Astrocyte of the spinal cord (primary cell): ENCODE measurements around the gene RIMS3.

ENCODE experiments used
- DNase-seq: peaks from one replicate; pipeline ENCODE4 v3.0.0; 2011; ENCODE audit warnings: low read depth, low spot score
- H3K4me3 ChIP-seq: 2 replicates; pipeline ENCODE4 v1.5.1; 2011; ENCODE audit warnings: low read depth, mild to moderate bottlenecking, low read length, moderate library complexity
- in situ Hi-C: cut with HindIII; loops from 2 replicates; pipeline ENCODE4 v1.10.0; 2017; ENCODE audit warnings: low sequenced_read_pairs
- TF ChIP-seq, protein P1 (sequence below): IDR thresholded peaks from 2 replicates; pipeline ENCODE4 v1.5.1; 2012; ENCODE audit warnings: low read depth, mild to moderate bottlenecking, low read length, inconsistent platforms

RIMS3 gene

DNA sequence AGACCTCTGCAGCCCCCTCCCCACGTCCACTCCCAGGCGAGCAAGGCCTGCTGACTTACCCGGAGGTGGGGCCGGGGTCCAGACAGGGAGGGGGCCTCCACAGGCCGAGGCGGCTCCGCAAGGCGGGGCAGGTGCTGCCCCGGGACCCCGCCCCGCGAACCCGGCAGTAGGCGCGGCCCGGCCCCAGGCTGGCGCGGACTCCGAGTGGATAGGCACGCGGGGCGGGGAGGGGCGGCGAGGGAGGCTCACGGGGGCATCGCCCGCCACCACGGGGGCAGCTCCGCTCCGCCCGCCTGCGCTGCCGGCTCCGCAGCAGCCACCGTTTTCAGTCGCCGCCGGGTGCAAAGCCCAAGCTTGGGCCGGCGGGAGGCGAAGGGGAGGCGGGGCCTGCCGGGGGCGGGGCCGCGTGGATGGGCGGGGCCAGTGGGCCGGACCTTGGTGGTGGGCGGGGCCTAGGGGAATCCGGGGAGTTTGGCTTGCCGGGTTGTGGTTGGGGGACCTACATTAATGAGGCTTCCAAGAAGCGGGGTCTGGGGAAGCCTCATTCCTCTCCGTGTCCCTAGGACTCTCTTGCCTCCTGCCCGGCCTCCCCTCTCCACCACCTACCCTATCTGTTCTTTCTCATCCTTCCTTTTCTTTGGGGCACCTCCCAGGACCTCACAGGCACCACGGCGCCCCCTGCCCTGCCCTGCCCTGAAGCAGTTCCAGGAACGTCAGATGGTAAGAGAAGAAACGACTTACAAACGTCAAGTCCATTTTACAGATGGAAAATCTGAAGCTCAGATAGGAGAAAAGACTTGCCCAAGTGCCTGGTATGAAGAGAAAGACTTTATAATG, at the start of gene RIMS3:
Gene RIMS3 (minus strand): TSS at position 348 of the 837 bp plus-strand sequence. CDS start 23,757 bp downstream, outside the sequence.
- in situ Hi-C loops: no loop called here
- TF ChIP-seq, protein P1, sequence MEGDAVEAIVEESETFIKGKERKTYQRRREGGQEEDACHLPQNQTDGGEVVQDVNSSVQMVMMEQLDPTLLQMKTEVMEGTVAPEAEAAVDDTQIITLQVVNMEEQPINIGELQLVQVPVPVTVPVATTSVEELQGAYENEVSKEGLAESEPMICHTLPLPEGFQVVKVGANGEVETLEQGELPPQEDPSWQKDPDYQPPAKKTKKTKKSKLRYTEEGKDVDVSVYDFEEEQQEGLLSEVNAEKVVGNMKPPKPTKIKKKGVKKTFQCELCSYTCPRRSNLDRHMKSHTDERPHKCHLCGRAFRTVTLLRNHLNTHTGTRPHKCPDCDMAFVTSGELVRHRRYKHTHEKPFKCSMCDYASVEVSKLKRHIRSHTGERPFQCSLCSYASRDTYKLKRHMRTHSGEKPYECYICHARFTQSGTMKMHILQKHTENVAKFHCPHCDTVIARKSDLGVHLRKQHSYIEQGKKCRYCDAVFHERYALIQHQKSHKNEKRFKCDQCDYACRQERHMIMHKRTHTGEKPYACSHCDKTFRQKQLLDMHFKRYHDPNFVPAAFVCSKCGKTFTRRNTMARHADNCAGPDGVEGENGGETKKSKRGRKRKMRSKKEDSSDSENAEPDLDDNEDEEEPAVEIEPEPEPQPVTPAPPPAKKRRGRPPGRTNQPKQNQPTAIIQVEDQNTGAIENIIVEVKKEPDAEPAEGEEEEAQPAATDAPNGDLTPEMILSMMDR: no peak
- peak within 1 kb of the TSS; percentile 34 for H3K4me3 ChIP-seq
- DNase-seq: peak; percentile 28

DNA sequence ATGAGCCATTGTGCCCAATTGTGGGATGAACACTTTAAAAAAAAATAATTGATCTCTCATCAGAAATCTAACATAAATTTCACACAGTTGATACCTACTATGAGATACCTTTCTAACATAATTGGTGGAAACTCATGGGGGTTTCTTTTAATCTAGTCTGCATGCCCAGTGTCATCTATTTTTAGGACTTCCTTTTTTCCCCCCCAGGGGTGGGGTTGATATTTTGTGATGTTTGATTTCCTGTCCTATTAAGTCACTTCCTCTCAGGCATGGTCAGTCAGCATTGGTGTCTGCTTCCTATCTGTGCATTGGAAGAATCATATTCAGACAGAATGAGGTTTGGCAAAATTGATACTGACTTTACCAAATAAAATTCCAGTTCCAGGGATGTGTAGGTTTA, 47.5 kb upstream of the RIMS3 start:
- TF ChIP-seq, protein P1: no peak
- no peak for DNase-seq
- in situ Hi-C loops: no loop called here
- H3K4me3 ChIP-seq: no peak overlapping the region

DNA sequence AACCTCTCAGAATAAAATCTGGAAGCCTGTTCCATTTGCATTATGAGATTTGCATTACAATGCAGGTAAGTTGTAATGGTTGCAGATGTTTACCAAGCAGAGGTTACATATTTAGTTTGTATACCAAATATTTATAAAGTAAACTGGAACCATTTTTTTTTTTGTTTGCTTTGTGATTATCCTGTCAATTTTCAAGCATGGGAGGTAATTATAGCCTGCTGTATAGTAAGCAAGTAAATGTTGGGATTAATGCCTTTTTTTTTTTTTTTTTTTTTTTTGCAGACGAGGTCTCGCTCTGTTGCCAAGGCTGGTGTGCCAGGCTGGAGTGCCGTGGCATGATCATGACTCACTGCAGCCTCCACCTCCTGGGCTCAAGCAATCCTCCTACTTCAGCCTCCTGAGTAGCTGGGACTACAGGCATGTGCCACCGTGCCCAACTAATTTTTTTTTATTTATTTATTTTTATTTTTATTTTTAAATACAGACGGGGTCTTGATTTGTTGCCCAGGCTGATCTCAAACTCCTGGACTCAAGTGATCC, 47.0 kb upstream of the RIMS3 start:
- TF ChIP-seq, protein P1: no peak
- in situ Hi-C loops: no loop called here
- no peak for DNase-seq
- H3K4me3 ChIP-seq: no peak overlapping the region

DNA sequence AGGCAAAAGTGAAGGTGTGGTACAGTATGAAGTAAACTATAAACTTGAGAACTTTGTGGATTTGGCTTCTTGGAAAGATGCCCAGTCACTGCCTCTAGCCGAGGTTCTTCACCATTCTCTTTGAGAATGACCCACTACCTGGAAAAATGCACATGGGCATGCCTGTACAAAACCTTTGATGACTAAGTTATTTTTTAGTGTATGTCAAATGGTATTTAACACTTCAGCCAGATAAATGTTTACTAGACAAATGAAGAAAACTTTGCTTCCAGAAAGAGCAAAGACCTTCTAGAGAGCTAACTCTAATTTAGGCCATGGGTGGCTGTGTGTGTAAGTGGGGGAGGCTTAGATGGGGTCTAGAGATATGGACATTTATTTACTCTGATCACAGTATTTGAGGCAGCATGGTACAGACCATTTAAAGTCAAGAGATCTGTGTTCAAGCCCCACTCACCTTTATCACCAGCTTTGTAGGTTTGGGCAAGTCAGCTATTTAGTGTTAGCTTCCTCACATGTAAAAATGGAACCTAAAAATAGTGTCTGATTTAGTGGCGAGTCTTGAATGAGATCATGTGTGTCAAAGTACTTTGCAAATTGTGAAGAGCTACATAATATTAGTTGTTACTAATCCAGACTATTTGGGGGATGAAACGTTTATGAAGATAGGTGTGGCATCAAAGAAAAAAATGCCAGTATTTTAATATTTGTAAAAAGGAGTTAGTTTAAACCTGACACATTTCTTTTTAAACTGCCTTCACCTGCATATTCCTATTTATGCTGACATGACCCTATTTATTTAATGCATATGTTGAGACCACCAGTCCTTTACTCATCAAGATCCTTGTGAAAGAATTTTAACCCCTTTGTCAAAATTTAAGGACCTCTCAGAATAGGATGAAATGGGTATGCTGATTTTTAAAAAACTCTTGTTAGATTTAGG, 46.3 kb upstream of the RIMS3 start:
- TF ChIP-seq, protein P1: no peak
- peak overlapping the region; percentile 3 for H3K4me3 ChIP-seq
- in situ Hi-C loops: no loop called here
- DNase-seq: peak; percentile 70

DNA sequence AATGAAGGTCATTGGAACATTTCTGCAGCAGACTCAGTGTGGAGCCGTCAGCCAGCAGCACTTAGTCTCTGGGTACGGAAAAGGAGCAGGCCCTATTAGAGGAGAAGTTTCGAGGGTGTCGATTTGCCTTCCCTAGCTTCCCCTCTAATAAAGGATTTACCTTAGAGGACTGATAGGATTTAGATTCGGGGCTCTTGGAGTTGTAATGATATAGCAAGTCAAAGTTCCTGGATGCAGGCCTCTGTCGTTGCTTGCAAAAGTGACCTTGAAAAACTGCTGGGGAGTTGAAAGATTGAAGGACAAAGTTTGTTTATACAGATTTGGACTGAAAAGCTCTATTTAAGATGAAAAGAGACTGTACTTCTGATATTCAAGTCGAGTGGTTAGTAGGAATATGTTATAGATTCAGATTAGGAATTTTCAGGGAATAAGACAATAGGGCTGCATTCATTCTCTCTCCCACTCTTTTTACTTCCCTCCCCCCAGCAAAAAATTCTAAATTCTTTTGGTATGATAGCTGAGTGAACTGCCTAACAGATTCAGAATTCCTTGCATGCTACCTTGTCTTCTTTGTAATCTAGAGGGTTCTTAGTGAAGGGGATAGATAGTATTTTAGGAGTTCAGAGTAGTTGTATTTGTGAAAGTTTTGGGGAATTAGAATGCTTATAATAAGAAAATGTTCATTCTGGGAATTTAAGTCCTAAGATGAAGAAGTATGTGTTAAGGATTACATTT, 45.3 kb upstream of the RIMS3 start:
- peak overlapping the region; percentile 76 for H3K4me3 ChIP-seq
- TF ChIP-seq, protein P1: no peak
- in situ Hi-C loops: no loop called here
- DNase-seq: peak; percentile 11
